T-helper 9 cell (primary cell): ENCODE results near the gene BNC2.

Source experiments
- DNase-seq: peaks from one replicate; pipeline ENCODE4 v3.0.0-alpha.2; 2020

BNC2 gene

GRCh38 chr9:16705111-16705604, 165.3 kb downstream of the BNC2 start:
- DNase-seq: no peak

GRCh38 chr9:16704116-16705110, 166.1 kb downstream of the BNC2 start:
- DNase-seq: no peak

GRCh38 chr9:16701347-16701746, 169.1 kb downstream of the BNC2 start:
- DNase-seq: no peak

- no peak for DNase-seq
Measured at GRCh38 chr9:16693616-16694015, 176.9 kb downstream of the BNC2 start.

GRCh38 chr9:16690628-16691027, 179.8 kb downstream of the BNC2 start:
- no peak for DNase-seq

GRCh38 chr9:16690205-16690604, 180.3 kb downstream of the BNC2 start:
- DNase-seq: no peak

GRCh38 chr9:16689351-16689938, 181.0 kb downstream of the BNC2 start:
- no peak for DNase-seq

GRCh38 chr9:16688814-16689213, 181.7 kb downstream of the BNC2 start:
- no peak for DNase-seq

- no peak for DNase-seq
Measured at GRCh38 chr9:16687678-16688369, 182.6 kb downstream of the BNC2 start.

- DNase-seq: no peak
Measured at GRCh38 chr9:16683326-16683725, 187.1 kb downstream of the BNC2 start.

GRCh38 chr9:16682273-16682672, 188.2 kb downstream of the BNC2 start:
- no peak for DNase-seq

- no peak for DNase-seq
Measured at GRCh38 chr9:16681652-16681987, 188.8 kb downstream of the BNC2 start.

GRCh38 chr9:16680975-16681651, 189.4 kb downstream of the BNC2 start:
- DNase-seq: no peak

GRCh38 chr9:16680541-16680940, 189.9 kb downstream of the BNC2 start:
- no peak for DNase-seq

GRCh38 chr9:16679327-16679821, 191.1 kb downstream of the BNC2 start:
- no peak for DNase-seq

GRCh38 chr9:16676519-16676918, 194.0 kb downstream of the BNC2 start:
- DNase-seq: no peak

GRCh38 chr9:16675131-16675530, 195.3 kb downstream of the BNC2 start:
- no peak for DNase-seq

- DNase-seq: no peak
Measured at GRCh38 chr9:16673171-16673570, 197.3 kb downstream of the BNC2 start.

- DNase-seq: no peak
Measured at GRCh38 chr9:16672501-16672900, 198.0 kb downstream of the BNC2 start.

- no peak for DNase-seq
Measured at GRCh38 chr9:16671591-16672137, 198.8 kb downstream of the BNC2 start.

- no peak for DNase-seq
Measured at GRCh38 chr9:16670791-16671190, 199.7 kb downstream of the BNC2 start.

- DNase-seq: no peak
Measured at GRCh38 chr9:16668734-16669295, 201.7 kb downstream of the BNC2 start.
